A549 (cell line): ENCODE results near the gene IQGAP2.

Source experiments
- CTCF ChIP-seq: fragments of >200 bp; sonication (Bioruptor Twin); formaldehyde crosslinking; IDR thresholded peaks from 3 replicates; pipeline ENCODE4 v1.5.1; 2016
- ELK1 ChIP-seq: fragments of 150-350 bp; IDR thresholded peaks from 2 replicates; pipeline ENCODE4 v1.6.1; 2014; ENCODE audit warnings: low read depth, mild to moderate bottlenecking, low read length
- RAD21 ChIP-seq, 2 experiments: fragments of >200 bp in 1 of 2; sonication (Bioruptor Twin) in 1 of 2; formaldehyde crosslinking in 1 of 2; IDR thresholded peaks in 1 of 2; conservative IDR thresholded peaks in 1 of 2; 2 replicates in 1 of 2; 3 replicates in 1 of 2; pipeline ENCODE4 v1.6.1; 2012 to 2018; ENCODE audit warnings: inconsistent platforms in 1 of 2
- RCOR1 ChIP-seq: fragments of 150-350 bp; IDR thresholded peaks from 2 replicates; pipeline ENCODE4 v1.6.1; 2014; ENCODE audit warnings: antibody characterized with exemption, low read length, low read depth
- RNF2 ChIP-seq: fragments of 200-600 bp; sonication (generic); IDR thresholded peaks from 2 replicates; pipeline ENCODE4 v1.6.1; 2016; ENCODE audit warnings: low read depth, mild to moderate bottlenecking, antibody characterized with exemption, moderate library complexity, borderline replicate concordance

DNA sequence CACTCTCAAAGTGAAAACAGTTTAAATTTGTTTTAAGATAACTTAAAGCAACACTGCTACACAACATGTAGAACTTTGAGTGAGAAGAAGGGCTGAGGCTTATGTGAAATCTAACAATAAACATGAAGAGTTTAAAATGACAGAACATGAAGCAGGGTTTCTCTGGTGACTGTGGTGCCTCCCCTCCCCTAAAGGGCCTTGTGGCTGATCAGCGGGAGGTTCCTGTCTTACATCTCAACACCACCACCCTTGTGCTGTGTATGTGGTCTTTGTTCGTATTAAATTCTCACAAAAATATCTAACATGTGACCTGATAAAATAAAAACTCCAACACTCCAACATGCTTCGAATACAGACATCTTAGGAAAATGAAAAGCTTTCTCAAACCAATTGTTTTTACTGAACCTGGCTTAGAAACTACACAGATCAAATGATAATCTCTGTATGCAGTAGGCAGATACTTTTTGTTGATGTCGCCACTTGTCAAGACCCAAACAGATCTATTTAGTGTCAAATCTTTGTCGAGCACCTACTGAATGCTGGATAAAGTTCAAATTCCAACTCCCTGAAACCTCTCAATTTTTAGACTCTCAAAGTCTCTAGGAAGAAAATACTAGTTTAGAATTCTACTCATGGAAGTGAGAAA, 9.9 kb upstream of the IQGAP2 start:
- TF ChIP-seq CTCF (no peak), RNF2 (no peak), RAD21 (conservative IDR thresholded peaks at IDR 0.05 in 1 of 2, IDR thresholded peaks at IDR 0.05 in 1 of 2) (no peak), RCOR1 (no peak), ELK1 (no peak)
